DOHH2 (cell line): ENCODE data around the gene TARS1.

Experiments
- H3F3A ChIP-seq: fragments of 200-600 bp; sonication (generic), shearing (Covaris generic); 2 replicates; pipeline ENCODE4 v1.6.0; 2016; ENCODE audit warnings: antibody characterized with exemption, mild to moderate bottlenecking; ENCODE audit not compliant: control insufficient read depth, insufficient read depth
- H3K27ac ChIP-seq: fragments of 200-600 bp; sonication (generic); 2 replicates; pipeline ENCODE4 v1.5.1; 2014; ENCODE audit warnings: low read depth, mild to moderate bottlenecking, low read length, moderate library complexity
- H3K27me3 ChIP-seq: fragments of 200-600 bp; sonication (generic); 2 replicates; pipeline ENCODE4 v1.6.1; 2014; ENCODE audit warnings: mild to moderate bottlenecking, low read length, mixed read lengths; ENCODE audit not compliant: control insufficient read depth
- H3K36me3 ChIP-seq: fragments of 200-600 bp; sonication (generic); 2 replicates; pipeline ENCODE4 v1.6.1; 2014; ENCODE audit warnings: mild to moderate bottlenecking, low read length, moderate library complexity, mixed read lengths; ENCODE audit not compliant: control insufficient read depth
- H3K4me1 ChIP-seq: fragments of 200-600 bp; sonication (generic); 2 replicates; pipeline ENCODE4 v1.6.1; 2014; ENCODE audit warnings: mild to moderate bottlenecking, low read length, mixed read lengths; ENCODE audit not compliant: control insufficient read depth
- H3K4me2 ChIP-seq: fragments of 200-600 bp; sonication (generic); 2 replicates; pipeline ENCODE4 v1.6.0; 2014; ENCODE audit warnings: mild to moderate bottlenecking, low read length, moderate library complexity
- H3K4me3 ChIP-seq: fragments of 200-600 bp; sonication (generic); 2 replicates; pipeline ENCODE4 v1.5.1; 2014; ENCODE audit warnings: mild to moderate bottlenecking, low read length, mixed read lengths
- H3K79me2 ChIP-seq: fragments of 200-600 bp; sonication (generic); 2 replicates; pipeline ENCODE4 v1.6.1; 2014; ENCODE audit warnings: mild to moderate bottlenecking, low read length, mixed read lengths; ENCODE audit not compliant: control insufficient read depth
- H3K9me2 ChIP-seq: fragments of 200-600 bp; sonication (generic); replicated peaks from 2 replicates; pipeline ENCODE4 v1.6.1; 2014; ENCODE audit warnings: mild to moderate bottlenecking, low read length, mixed read lengths; ENCODE audit not compliant: control insufficient read depth
- H3K9me3 ChIP-seq: fragments of 200-600 bp; sonication (generic); 2 replicates; pipeline ENCODE4 v1.6.1; 2014; ENCODE audit warnings: antibody characterized with exemption, low read length, mixed read lengths; ENCODE audit not compliant: control insufficient read depth, insufficient read depth
- H4K20me1 ChIP-seq: fragments of 200-600 bp; sonication (generic); 2 replicates; pipeline ENCODE4 v1.6.0; 2014; ENCODE audit warnings: low read depth, mild to moderate bottlenecking, antibody characterized with exemption, low read length, moderate library complexity; ENCODE audit not compliant: control insufficient read depth, insufficient read depth
- EZH2phosphoT487 ChIP-seq: fragments of 200-600 bp; sonication (generic); IDR thresholded peaks from 2 replicates; pipeline ENCODE4 v1.6.1; 2017; ENCODE audit warnings: borderline replicate concordance, mild to moderate bottlenecking, antibody characterized with exemption, low read length, moderate library complexity, mixed read lengths
- TF ChIP-seq, protein P1 (sequence below): fragments of 200-600 bp; sonication (generic); IDR thresholded peaks from one replicate; pipeline ENCODE4 v1.5.1; 2014; ENCODE audit warnings: antibody characterized with exemption, mild to moderate bottlenecking, low read depth, low read length; ENCODE audit not compliant: poor library complexity, severe bottlenecking

TARS1 gene

DNA sequence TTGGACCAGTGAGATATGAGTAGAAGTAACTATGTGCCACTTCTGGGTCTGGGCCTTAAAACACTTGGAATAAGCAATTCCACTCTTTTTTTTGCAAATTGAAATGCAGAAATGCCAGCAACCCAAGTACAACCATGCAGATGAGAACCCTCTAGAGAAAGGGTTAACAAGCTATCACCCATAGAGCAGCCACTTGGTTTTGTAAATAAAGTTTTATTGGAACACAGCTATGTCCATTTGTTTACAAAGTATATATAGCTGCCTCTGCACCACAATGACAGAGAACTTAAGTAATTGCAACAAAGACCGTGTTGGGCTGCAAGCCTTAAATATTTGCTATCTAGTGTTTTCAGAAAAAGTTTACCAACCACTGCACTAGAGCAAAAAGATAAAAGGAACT, 9.8 kb upstream of the TARS1 start:
- Histone ChIP-seq H3K27ac (no peak overlapping the region), H3K4me1 (no peaks in the 10 kb centered on the region), H3K36me3 (no peaks in the 10 kb centered on the region), H4K20me1 (no peaks in the 10 kb centered on the region), H3K9me2 (no peaks in the 10 kb centered on the region), H3F3A (no peaks in the 10 kb centered on the region), H3K79me2 (no peaks in the 10 kb centered on the region), H3K4me3 (no peak overlapping the region), H3K9me3 (no peaks in the 10 kb centered on the region), H3K27me3 (0 out of 2 replicates have a peak, but pooled peaks cover 2% of the 10 kb centered on the region), H3K4me2 (no peak overlapping the region)
- no peak for TF ChIP-seq EZH2phosphoT487
- TF ChIP-seq, protein P1, sequence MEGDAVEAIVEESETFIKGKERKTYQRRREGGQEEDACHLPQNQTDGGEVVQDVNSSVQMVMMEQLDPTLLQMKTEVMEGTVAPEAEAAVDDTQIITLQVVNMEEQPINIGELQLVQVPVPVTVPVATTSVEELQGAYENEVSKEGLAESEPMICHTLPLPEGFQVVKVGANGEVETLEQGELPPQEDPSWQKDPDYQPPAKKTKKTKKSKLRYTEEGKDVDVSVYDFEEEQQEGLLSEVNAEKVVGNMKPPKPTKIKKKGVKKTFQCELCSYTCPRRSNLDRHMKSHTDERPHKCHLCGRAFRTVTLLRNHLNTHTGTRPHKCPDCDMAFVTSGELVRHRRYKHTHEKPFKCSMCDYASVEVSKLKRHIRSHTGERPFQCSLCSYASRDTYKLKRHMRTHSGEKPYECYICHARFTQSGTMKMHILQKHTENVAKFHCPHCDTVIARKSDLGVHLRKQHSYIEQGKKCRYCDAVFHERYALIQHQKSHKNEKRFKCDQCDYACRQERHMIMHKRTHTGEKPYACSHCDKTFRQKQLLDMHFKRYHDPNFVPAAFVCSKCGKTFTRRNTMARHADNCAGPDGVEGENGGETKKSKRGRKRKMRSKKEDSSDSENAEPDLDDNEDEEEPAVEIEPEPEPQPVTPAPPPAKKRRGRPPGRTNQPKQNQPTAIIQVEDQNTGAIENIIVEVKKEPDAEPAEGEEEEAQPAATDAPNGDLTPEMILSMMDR, result no peak

DNA sequence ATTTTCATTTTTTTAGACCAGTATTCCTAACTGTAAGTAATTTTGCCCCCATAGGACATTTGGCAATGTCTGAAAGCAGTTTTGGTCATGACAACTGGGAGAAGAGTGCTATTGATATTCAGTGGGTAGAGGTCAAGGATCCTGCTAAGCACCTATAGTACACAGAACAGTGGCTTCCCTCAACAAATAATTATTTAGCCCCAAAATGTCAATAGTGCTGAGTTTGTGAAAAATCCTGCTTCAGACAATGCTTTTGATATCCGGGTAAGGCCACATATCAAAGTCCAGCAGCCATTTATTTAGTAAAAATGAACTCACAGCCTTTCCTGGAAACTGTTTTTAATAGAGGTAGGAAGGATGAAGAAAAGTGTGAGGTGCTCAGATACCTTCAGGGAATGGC, 8.1 kb upstream of the TARS1 start:
- no peak overlapping the region for H3K27ac ChIP-seq
- no peaks in the 10 kb centered on the region for H3K9me2 ChIP-seq
- H3K27me3 ChIP-seq, result no peaks in the 10 kb centered on the region
- no peaks in the 10 kb centered on the region for H3K36me3 ChIP-seq
- H3K4me1 ChIP-seq, result no peaks in the 10 kb centered on the region
- no peaks in the 10 kb centered on the region for H3K9me3 ChIP-seq
- H3K4me2 ChIP-seq, result no peak overlapping the region
- H3K4me3 ChIP-seq, result no peak overlapping the region
- no peaks in the 10 kb centered on the region for H3K79me2 ChIP-seq
- TF ChIP-seq, protein P1, result no peak
- TF ChIP-seq EZH2phosphoT487, result no peak
- no peaks in the 10 kb centered on the region for H4K20me1 ChIP-seq
- H3F3A ChIP-seq, result no peaks in the 10 kb centered on the region

DNA sequence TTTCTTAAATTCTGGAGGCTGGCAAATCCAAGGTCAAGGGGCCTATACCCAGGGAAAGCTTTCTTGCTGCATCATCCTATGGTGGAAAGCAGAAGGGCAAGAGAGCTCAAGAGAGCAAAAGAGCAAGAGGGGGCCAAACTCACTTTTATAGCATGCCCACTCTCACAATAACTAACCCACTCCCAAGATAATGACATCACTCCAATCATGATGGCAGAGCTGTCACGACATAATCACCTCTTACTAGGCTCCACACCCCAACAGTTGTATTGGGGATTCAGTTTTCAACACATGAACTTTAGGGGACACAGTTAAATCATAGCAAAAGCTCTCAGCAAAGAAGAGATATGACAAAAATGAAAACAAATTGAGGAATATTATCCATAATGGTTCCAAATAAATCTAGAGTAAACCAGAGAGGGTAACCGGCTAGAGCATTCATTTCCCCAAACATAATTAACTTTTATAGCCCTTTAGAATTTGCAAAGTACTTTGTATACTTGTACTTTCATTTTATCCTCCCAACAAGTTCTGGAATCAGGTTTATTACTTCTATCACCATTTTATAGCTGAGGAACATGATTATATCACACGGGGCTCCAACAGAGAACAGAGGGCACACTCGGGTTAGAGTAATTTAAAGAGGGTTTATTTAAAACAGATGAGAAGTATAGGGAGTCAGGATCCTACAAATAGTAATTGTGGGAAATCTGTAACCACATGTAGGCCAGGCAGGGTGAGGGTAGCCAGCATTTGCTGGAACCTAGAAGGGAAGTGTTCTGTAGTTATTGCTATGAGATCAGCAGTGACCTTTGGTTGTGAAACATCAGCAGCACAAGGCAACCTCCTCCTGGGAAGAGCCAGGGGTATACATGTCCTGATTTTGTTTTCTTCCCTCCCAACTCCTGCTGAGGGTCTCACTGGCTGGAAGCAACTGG, 7.2 kb upstream of the TARS1 start:
- Histone ChIP-seq H3K4me1 (no peaks in the 10 kb centered on the region), H3K27me3 (no peaks in the 10 kb centered on the region), H3K4me2 (no peak overlapping the region), H3K36me3 (no peaks in the 10 kb centered on the region), H3K79me2 (no peaks in the 10 kb centered on the region), H4K20me1 (no peaks in the 10 kb centered on the region), H3F3A (no peaks in the 10 kb centered on the region), H3K27ac (no peak overlapping the region), H3K9me3 (no peaks in the 10 kb centered on the region), H3K4me3 (no peak overlapping the region), H3K9me2 (no peaks in the 10 kb centered on the region)
- TF ChIP-seq, protein P1, result no peak
- no peak for TF ChIP-seq EZH2phosphoT487
